IPS DF 19.7 (cell line): ENCODE data around the gene CCDC190.
"Not testable (repeated sequence)": the region's sequence is repeated elsewhere in the genome, so short reads cannot be mapped to it uniquely, and the experiment has no call there.

ENCODE experiments used
- DNase-seq: peaks from one replicate; pipeline ENCODE4 v3.0.0-alpha.2; 2013; ENCODE audit warnings: low read depth, low spot score

CCDC190 gene

DNA sequence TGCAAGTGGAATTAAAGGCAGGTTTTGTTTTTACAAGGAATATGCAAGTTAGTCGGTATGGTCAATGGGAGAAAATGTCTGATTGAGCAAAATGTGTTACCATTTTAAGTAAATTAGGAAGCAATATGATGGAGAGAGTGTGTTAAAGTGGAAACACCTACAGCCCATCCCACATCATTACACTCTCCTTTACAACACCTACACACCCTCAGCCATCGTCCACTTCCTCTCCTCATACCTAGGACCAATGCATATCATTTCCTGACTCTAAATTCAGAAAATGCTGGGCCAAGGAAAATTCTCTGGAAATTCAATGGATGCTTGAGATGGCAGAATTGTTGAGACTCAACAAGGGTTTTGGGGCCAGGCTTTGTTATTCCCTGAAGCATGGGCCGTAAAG, 16.4 kb upstream of the CCDC190 start:
- no peak for DNase-seq

DNA sequence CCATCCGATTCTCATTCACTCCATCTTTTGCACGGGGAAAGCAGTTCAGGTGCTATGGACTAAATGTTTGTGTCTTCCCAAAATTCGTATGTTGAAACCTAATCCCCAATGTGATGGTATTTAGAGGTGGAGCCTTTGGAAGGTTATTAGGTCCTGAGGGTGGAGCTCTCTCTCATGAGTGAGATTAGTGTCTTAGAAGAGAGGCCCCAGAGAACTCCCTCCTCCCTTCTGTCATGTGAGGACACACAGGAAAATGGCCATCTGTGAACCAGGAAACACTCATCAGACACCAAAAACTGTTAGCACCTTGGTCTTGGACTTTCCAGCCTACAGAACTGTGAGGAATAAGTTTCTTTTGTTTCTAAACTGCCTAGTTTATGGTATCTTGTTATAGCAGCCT, 15.8 kb upstream of the CCDC190 start:
- DNase-seq, result no peak

DNA sequence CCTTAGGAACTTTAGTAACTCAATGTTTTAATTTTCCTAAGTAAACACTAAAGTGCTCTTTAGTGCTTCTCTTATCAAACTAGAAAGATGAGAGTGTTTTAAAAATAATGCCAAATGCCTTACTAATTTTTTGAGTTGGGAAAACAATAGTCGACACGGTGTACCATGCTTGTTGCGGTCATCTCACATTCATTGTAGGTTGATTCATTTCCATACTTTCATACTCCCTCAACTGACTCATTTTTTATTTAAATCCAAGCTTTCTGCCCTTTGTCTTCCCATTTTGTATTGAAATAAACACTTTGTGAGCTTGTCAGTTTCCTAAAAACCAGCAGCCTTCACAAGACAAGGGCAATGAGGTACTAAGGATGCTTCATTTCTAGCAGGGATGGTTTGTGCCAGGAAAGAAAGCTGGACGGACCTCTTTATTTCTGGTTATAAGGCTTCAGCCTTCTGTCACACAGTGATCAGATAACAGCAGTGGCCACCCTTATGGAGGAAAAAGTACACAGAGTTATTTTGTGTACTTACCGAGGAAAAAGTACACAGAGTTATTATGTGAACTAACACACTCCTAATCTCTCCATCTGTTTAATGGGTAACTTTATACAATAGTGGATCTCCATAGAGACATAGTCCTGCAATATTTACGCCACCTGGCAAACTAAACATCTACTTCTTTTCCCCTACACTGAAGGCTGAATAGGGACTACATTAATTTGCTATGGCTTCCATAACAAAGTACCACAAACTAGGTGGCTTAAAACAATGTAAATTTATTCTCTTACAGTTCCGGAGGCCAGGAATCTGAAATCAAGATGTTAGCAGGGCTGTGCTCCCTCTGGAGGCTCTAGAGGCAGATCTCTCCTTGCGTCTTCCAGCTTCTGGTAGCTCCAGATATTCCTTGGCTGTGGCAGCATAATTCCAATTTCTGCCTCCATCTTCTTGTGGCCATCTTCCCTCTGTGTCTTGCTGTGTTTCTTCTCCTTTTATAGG, 13.0 kb upstream of the CCDC190 start:
- DNase-seq, result no peak

DNA sequence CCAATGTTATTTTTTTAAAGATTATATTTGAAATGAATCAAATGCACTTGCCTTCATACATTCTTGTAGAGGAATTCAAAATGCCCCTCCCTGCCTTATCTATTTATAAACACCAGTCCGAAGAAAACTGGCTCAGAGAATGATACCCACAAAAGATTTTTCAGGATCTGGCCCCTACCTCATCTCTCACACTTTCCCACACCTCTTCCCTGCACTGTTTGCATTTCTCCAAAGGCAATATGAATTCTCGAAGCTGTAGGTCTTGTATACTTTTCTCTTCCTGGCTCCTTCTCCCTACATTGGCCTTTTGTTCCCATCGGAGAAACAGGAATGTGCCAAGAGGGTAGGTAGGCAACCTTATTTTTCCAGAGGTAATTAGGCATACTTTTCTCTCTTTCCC, 12.0 kb upstream of the CCDC190 start:
- DNase-seq, result no peak

DNA sequence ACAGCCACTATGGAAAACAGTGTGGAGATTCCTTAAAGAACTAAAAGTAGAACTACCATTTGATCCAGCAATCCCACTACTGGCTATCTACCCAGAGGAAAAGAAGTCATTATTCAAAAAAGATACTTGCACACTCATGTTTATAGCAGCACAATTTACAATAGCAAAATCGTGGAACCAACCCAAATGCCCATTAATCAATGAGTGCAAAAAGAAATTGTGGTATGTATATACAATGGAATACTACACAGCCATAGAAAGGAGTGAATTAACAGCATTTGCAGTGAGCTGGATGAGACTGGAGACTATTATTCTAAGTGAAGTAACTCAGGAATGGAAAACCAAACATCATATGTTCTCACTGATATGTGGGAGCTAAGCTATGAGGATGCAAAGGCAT, 10.4 kb upstream of the CCDC190 start:
- not testable (repeated sequence) for DNase-seq

DNA sequence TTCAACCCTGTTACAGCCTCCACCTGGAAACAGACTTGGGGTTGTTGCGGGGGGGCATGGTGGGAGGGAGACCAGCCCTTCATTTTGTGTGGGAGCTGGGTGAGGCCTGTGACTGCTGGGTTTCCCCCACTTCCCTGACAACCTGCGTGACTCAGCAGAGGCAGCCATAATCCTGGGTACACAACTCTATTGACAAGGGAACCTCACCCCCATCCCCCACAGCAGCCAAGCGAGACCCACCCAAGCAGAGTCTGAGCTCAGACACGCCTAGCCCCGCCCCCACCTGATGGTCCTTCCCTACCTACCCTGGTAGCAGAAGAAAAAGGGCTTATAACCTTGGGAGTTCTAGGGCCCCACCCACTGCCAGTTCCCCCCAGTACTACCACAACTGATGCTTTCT, 8.0 kb upstream of the CCDC190 start:
- DNase-seq, result no peak

DNA sequence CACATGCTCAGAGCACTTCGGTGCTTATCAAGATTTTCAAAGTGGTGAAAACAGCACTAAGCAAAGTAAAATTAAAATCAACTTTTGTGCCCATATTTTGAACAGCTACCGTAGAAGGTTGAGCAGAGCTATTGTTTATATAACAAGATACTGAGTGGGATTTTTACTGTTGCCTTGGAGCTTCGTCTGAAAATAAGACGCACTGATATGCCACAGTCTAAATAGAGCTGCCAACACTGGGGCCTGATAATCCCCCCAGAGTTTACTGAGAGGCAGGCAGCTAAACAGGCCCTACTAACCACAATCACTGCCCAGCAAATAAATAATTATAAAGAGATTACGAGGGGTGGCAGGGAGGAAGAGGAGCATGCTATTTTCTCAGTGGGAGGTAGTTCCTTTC, 650 bp upstream of the CCDC190 start:
- DNase-seq, result no peak

DNA sequence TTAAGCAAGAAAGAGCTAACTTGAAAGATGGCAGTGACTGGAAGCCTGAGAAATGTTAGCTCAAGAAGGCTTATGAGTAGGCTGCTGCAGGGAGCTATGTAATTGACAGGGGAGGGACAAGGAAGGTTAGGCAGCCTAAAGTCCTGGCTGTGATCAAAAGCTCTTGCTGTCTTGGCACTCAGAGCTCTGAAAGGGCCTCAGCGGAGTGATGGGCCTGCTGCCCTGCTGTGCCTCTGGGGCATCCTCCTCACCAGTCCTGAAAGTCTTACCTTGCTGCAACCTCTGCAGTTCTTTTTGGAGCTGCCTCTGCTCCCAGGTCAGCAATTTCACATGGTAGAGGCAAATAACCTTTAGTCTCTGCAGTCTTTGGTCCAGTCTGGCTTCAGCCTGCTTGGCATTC, 1.8 kb downstream of the CCDC190 start:
- no peak for DNase-seq

DNA sequence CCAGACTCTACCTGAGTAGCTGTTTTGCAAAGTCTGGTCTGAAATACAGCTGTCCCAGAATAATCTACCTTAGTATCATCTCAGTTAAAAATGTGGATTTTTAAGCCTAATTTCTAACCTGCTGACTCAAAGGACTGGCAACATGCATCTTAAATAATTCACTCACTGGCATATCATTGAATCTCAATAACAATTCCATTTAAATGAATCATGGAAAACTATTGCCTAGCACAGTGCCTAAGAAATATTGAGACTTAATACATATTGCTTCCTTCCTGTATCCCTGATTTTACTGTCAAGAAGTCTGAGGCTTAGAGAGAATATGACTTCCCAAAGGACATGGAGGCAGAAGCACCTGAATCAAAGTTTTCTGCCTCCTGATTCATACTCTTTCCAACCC, 3.1 kb downstream of the CCDC190 start:
- DNase-seq, result no peak

DNA sequence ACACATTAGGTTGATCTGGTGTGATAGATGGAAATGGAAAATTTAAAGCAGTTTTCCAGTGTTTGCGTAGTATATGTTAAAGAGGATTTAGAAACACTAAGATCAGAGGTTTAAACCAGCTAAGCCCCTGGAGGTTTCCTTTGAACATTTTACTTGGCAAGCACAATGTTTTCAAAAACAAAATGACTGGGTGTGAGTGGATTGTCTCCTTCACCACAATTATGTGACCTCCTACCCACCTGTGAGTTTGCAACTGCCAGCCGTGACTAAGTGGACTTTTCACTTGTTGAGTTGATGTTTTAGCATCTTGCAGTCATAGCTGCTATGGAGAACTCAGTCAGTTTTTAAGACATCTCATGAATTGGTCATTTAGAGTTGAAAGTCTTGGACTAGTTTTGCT, 4.7 kb downstream of the CCDC190 start:
- no peak for DNase-seq

DNA sequence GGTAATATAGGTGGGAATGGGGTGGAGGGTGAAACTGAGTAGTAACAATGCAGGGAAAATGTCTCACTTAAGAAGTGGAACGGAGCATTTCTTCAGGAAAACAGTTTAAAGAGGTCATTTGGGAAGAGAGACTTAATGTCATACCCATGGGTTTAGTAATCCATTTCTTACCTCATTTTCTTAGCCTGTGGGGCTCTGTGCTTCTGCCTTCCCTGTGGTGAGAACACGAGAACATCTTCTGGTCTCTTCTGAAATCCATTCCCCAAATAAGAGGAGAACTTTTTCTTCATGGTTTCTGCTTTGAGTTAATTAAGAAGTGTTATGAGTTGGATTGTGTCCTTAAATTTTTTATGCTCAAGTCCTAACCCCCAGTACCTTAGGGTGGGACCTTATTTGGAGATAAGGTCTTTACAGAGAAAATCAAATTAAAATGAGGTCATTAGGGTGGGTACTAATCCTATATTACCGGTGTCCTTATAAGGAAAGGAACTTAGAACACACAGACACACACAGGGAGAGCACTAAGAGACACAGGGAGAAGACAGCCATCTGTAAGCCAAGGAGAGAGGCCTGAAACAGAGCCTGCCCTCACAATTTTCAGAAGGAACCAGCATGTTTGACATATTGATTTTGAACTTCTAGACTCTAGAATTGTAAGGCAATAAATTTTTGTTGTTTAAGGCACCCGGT, 5.4 kb downstream of the CCDC190 start:
- DNase-seq, result no peak

DNA sequence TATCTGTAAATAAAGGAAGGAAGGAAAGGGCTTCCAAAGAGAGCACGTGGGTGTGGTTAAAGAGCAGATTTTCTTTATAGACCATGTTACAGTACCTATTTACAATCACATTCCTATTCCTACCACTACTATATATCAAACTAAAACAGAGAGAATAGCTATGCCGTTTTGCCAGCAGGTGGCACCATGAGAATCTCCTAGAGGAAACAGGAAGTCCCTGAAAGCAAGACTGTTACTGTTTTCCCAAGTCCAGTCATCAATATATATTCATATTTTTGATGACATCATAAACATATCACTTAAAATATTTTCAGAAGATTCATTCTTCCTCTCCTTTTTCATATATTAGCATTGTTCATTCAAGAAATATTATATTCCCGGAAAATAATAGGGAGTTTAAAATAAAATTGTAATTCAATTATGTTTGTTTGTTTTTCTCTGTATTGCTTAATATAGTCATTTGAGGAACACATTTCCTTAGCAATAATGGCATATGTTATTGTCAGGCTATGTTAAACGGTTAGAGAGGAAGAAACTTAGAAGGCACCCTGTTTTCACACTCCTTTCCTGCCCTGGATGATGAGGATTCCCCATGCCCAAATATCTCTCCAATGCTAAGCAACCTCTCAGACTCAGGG, 6.6 kb downstream of the CCDC190 start:
- no peak for DNase-seq

DNA sequence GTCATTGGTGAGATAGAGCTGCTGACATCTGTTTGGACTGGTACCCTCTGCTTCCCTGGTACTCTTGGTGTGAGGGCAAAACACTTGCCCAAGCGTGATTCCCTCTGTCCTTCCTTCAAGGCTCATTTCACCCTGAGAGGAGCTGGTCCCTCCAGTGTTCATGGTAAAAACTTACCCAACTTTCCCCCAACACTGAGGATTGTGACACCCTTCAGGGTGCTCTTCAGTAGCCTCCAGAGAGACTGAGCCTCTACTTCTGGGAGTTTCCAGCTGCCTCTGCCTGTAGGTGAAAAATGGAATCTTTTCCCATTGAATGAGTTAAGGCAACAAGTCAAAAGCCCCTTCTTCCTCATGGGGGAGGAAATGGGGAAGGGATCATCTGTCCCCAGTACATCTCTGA, 9.6 kb downstream of the CCDC190 start:
- DNase-seq, result no peak

DNA sequence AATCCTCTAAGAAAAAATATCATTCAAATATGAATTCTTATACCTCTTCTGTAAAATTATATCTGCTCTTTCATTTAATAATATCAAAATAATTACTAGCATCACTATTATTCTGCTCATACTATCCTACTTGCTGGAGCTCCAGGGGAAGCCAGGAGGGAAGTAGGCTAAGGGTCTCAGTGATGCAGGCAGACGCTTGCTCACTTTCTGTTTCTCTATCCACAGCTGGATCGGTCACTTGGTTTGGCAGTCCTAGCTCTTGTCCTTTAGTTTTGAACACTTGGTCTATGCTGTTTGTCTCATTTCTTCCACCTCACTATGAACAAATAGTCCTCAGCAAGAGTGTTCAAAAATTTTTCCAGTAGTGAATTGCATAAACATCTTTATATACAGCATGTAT, 11.3 kb downstream of the CCDC190 start:
- no peak for DNase-seq

DNA sequence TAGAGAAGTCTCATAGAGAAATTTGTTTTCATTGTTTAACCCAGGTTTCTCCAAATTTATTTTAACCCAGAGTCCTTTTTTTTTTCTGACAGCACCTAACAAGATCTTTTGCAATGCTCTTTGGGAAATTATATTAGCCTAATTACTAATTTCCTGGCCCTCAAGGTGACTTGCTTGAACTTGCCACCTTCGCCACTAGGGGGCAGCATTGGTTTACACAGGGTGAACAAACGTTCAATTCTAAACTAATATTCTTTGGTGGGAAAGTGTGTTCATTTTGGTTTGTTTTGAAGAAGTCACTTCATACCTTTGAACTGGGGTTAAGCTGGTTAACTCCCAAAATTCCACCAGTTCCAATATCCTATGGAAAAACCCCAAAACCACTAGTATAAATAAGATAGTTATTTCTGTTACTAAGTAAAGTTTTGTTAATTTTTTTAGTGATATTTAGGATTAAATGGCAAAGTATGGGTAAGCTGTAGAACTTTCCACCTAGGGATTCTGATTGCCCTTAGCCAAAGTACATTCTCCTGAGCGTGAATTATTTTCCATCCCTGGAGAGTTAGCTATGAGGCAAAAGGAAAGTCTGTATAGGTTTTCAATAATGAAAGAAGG, 13.0 kb downstream of the CCDC190 start:
- DNase-seq, result no peak

DNA sequence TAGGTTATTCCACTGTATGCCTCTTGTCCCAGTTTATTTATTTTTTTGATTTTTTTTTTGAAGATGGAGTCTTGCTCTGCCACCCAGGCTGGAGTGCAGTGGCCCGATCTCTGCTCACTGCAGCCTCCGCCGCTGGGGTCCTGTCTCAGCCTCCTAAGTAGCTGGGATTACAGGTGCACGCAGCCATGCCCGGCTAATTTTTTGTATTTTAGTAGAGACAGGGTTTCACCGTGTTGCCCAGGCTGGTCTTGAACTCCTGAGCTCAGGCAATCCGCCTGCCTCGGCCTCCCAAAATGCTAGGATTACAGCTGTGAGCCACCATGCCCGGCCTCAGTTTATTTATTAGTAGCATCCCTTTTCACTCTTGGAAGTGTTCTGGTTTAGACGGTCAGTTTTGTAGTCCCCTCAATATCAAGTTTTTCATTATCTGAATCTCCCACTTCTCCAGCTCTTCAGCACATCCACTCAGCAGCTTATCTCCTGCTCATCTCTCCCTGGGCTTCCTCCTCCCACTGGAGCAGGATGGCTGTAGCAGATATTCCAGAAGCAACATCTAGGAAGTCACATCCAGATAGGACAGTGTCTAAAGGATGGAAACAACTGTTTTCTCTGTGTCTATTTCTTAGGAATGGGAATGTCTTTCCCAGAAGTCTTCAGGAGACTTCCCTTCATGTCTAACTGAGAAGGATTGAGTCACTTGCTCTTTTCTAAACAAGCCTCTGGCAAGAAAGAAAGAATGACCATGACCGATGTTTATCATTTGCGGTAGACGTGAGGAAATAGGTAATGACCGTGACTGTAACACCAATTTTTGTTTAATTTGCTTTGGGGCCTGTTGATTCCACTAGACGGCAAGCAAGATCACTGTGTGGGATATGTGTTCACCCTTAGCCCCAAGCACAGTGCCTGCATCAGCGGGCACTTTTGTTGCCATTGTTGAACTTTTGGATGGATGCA, 14.4 kb downstream of the CCDC190 start:
- no peak for DNase-seq

DNA sequence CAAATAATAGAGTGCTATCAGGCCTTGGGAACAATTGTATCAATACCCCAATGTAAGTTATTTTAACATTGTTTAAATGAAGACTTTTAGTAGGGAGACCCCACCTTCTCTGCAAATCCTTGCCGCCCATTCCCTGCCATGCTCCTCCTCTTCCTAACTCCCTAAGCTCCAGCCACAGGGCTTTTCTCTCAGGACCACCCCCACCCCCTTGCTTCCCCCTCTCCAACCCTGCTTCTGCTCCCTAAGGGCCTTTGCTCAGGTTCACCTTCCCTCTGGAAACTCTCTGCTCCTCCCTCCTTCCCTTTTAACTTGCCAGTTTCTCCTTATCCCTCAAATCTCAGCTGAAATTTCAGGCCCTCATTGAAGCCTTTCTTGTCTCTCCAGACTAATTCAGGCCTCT, 16.8 kb downstream of the CCDC190 start:
- no peak for DNase-seq

DNA sequence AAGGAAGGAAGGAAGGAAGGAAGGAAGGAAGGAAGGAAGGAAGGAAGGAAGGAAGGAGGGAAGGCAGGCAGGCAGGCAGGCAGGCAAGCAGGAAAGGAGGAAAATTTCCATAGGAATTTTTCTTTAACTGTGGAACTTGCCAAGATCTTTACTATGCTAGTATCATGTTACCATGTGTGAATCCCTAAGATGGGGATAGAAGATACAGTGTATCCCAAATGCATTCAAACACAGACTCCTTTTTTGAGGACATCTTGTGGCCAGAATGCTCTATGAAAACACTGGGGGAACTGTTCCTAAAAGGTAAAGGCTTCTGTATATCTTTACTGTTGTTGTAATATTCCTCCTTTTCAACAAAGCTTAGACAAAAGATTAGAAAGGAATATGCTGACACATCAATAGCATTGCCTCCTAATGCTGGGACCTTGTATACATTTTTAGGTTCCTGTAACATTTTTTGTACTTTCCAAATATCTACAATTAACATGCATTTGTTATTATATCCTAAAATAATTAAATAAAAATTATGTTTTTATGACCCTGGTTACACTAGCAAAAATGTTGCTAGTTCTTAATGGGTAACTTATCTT, 20.6 kb downstream of the CCDC190 start:
- DNase-seq, result no peak

DNA sequence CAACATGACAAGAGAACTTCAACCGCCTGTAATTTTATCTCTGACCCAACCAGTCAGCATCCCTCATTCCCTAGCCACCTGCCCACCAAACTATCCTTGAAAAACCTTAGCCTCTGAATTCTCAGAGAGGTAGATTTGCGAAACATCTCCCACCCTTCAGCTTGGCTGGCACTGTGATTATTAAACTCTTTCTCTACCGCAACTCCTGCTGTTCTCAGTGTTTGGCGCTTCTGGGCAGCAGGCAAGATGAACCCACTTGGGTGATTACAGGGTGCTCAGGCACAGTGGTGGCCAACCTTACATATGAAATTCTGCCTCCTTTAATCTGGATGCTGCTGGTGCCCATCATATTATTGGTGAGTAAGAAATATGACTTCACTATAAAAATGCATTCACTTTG, 22.1 kb downstream of the CCDC190 start:
- DNase-seq, result no peak

DNA sequence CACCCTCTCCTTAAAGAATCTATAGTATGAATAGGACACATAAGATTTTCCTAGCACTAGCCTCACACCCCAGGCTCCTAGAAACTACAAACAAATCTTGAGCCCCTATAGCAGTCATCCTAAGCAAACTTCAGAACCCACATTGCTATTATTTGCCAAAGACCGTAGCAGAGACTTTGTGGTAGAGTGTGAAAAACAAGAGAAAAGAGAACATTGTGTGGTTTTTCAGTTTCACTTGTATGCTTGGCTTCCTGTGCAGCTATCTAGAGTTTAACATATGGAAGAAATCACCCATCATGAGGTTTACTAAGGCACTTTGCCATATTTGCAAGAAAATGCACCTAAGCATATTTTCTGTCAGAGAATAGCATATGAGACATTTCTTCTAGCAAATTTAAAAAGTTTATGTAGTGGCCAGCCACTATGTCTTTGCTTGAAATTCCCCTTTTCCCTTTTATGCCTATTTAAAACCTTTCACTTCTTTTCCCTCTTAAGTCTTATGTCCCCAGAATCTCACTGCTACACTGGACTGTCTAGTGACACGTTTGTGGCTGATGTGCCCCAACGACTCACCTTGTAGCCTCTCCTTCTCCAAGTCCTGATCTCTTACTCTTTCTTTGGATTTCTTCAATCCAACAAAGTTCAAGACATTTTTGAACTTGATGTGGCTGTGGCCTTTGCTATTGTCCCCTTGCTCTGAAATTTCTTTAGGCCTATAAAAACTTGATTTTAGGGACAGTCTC, 25.6 kb downstream of the CCDC190 start:
- no peak for DNase-seq
